Embryonic facial prominence (tissue), 1 donor: Measurements from ENCODE around the gene TMEM123.

Experiments
- DNase-seq: peaks from one replicate; pipeline ENCODE4 v3.0.0-alpha.2; 2016; ENCODE audit errors: extremely low spot score

TMEM123 gene

DNA sequence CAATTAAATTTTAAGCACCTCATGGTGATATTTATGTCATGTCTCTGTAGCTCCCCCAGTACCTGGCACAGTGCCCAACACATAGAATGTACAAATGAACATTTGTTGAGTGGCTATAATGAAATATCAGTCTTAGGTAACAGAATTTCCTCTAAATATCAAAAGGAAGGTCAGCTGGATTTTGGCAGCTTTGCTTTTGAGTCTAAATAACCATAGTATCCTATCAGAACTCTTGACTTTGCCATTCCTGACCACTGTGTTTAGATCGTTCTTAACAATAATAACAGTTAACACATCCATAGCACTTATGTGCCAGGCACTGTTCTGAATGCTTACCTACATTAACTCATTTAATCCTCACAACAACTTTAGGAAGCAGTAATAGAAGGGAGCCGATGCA, 26.6 kb downstream of the TMEM123 start:
- DNase-seq, result no peak

DNA sequence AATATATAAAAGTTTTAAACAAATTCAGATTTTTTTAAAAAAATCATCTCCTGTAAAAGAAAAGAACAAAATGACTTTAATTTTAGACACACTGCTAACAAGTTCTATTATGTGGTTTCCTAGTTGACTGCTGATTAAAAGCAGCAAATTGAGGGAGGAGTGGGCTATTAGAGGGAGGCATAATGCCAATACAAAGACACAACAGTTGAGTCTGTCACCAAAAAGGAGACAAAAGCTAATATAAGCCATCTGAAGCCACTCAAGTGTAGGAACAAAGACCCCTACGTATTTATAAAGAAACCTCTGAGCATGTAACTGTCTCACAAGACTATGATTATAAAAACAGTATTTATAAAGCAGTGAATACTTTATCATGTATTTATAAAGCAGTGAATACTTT, 28.6 kb downstream of the TMEM123 start:
- no peak for DNase-seq

DNA sequence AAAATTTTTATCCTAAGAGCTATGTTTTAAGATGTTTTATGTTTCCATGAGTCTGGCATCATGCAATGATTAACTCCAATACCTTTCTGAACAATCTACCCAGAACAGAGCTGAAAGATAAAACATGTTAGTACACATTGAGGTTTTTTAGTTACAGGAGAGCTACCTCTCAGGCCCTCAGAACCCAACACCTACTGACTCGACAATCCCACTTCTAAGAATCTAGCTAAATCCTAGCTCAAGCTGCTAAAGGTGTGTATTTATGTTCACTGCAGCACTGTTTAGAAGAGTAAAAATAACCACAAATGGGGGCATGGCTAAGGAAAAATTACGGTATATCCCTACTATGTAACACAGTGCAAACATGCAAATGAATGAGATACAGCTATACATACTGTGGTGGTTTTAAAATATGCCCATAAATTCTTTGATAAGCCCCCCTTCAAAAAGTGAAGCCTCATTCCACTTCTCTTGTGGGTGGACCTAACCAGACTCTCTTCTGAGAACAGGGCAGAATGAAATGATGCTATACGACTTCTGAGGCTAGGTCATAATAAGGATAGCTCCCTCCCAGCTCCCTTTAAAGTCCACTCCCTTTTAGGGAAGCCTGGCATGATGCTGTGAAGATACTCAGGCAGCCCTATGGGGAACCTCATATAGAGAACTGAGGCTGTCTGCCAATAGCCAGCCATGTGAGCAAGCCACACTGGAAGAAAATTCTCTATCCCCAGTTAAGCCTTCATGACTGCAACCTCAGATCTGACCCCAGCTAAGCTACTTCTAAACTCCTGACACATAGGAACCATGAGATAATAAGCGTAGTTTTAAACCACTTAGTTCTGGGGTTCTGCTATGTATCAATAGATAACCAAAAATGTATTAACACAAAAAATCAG, 29.5 kb downstream of the TMEM123 start:
- no peak for DNase-seq

DNA sequence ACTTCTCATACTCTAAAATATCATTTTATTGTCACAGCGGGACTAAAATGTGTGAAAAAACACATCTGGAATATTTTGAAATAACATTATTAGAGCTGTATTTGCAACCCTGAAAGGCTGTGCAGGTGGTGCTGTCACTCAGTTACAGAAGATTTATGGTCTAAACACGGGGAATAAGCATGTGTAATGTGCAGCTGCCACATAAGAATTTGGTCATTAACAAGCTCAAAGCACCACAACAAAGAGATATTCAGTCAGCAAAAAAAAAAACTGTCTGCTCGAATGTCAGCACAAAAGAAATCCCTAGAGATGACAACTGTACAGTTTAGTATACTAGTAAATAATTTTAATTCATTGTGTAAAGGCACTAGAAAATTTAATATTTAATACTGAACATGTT, 31.3 kb downstream of the TMEM123 start:
- DNase-seq, result no peak

DNA sequence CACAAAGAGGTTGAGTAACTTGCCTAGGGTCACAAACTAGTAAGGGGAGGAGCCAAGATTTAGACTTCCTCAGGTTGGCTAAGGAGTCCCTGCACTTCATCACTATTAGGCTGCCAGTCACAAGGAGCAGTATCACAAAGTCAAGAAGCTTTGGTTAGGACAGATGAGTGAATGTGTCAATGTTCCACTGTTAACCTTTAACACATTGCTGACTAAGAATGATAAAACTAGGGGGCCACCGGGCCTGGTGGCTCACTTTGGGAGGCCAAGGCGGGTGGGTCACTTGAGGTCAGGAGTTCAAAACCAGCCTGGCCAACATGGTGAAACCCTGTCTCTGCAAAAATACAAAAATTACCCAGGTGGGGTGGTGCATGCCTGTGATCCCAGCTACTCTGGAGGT, 32.0 kb downstream of the TMEM123 start:
- no peak for DNase-seq

- DNase-seq, result no peak
Measured at GRCh38 chr11:102419181-102419580, 33.4 kb downstream of the TMEM123 start.

- no peak for DNase-seq
Measured at GRCh38 chr11:102416976-102417375, 35.6 kb downstream of the TMEM123 start.

GRCh38 chr11:102415304-102415916, 37.2 kb downstream of the TMEM123 start:
- DNase-seq, result no peak

GRCh38 chr11:102414559-102414958, 38.0 kb downstream of the TMEM123 start:
- DNase-seq, result no peak

- no peak for DNase-seq
Measured at GRCh38 chr11:102413497-102413896, 39.1 kb downstream of the TMEM123 start.

GRCh38 chr11:102411142-102411541, 41.4 kb downstream of the TMEM123 start:
- DNase-seq, result no peak

DNA sequence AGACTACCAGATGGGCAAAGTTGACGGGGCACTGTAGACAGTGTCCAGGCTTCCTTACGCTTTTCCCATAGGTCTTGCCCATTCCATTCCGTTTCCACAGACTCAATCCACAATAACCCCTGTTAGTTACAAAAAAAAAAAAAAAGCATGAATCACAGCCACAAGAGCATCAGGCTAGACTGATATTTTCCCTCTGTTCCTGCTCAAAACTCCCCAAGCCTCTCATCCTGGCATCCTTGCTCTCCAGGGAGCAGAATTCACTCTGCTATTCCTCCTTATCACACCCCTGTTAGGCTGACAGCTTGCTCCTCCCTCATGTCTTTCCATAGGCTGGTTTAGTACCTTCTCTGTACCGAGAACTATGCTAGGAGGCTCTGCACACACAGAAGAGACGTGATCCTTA, 42.2 kb downstream of the TMEM123 start:
- DNase-seq, result no peak

- no peak for DNase-seq
Measured at GRCh38 chr11:102408339-102408738, 44.2 kb downstream of the TMEM123 start.

- DNase-seq, result no peak
Measured at GRCh38 chr11:102407901-102408300, 44.7 kb downstream of the TMEM123 start.

DNA sequence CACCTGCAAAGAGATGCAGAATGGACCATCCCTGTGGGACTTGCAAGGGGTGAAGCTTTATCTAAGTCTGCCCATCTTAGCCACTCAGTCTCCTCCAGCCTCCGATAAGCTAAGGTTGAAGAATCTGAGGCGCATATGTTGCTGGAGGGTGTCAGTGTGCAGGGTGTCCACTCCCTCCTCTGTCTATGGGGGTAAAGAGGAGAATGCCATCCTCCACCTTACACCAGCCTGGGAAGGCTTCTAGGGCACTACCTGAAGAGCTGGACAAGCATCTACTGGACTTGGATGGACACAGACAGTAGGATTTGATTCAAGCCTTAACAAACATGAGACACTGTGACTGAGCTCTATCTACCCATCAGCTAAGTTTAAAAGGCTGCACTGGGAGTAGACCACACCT, 46.5 kb downstream of the TMEM123 start:
- DNase-seq, result no peak

- no peak for DNase-seq
Measured at GRCh38 chr11:102405501-102405900, 47.1 kb downstream of the TMEM123 start.

GRCh38 chr11:102402548-102402947, 50.0 kb downstream of the TMEM123 start:
- DNase-seq, result no peak

DNA sequence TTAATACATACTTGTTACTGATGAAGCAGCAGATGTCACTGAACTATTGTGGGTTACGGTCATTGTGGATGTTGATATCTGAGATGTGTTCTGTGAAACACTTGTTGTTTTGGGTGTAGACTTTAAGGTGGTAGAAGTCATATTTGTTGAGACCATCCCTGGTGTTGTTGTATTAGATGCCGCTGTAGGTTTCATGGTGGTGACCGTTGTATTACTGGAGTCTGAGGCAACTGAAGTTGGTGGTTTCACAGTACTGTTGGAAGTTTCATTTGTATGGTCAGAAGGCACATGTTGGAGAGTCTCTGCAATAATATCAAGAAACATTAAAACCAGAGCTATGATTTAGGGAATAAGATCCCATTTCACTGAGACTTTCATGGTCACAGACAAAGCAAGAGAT, 50.7 kb downstream of the TMEM123 start:
- DNase-seq, result no peak

GRCh38 chr11:102400603-102401002, 52.0 kb downstream of the TMEM123 start:
- no peak for DNase-seq

DNA sequence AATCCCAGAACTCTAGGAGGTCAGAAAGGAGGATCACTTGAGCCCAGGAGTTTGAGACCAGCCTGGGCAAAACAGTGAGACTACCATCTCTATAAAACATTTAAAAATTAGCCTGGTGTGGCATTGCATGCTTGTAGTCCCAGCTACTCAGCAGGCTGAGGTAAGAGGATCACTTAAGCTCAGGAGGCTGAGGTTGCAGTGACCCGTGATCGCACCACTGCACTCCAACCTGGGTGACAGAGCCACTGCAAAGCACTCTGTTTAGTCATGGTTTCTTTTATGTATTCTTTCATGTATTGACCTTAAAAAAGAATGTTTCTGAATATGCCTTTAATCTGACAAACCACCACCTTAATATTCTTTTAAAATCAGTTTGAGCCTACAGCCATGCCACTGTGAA, 53.4 kb downstream of the TMEM123 start:
- no peak for DNase-seq

- DNase-seq, result no peak
Measured at GRCh38 chr11:102398297-102398696, 54.3 kb downstream of the TMEM123 start.

- DNase-seq, result no peak
Measured at GRCh38 chr11:102396708-102397563, 55.6 kb downstream of the TMEM123 start.
